Measurements from ENCODE around the gene HIP1. TPM values are rescaled to one million over a fixed set of nuclear protein-coding genes. Genes with fewer than 3 reads are reported as not detected.
A peak's percentile ranks its signal among the peaks of the same experiment; 100 is the strongest.
"Not testable (repeated sequence)": the region's sequence is repeated elsewhere in the genome, so short reads cannot be mapped to it uniquely, and the experiment has no call there.

HIP1 gene
- total RNA-seq, 1 experiment from 2014 or later: 32.0 TPM

GRCh38 chr7:75727881-75728593 lies 10.7 kb downstream of the HIP1 start:
- Histone ChIP-seq H4K20me1 (ENCODE audit: insufficient read depth) (no peaks in the 10 kb centered on the region), H2AFZ (peak overlapping the region; percentile 62), H3K9me3 (ENCODE audit: insufficient read depth, low read depth) (no peaks in the 10 kb centered on the region), H3K36me3 (ENCODE audit: low read depth) (no peaks in the 10 kb centered on the region), H3K27ac (peak overlapping the region; percentile 11; the same call in 1 of the 2 replicates), H3K79me2 (ENCODE audit: low read depth) (no peaks in the 10 kb centered on the region), H3K27me3 (ENCODE audit: insufficient read depth, low read depth) (no peaks in the 10 kb centered on the region), H3K4me2 (peak overlapping the region; percentile 59), H3F3A (ENCODE audit: insufficient read depth, low read depth) (peaks cover 15% of the 10 kb centered on the region), H3K4me3 (no peak overlapping the region; the same call in 1 of the 2 replicates), H3K9me2 (ENCODE audit: insufficient read depth) (no peaks in the 10 kb centered on the region), H3K4me1 (replicated peaks; ENCODE audit: insufficient read depth) (peaks cover 18% of the 10 kb centered on the region)
- BruUV-seq (replicated peaks): TSS peak; percentile 88
- ChIA-PET POLR2A (ENCODE audit: unreplicated experiment) (interaction anchor here (0.6 kb wide), 1 partner anchor 13 kb away, joined by 12 read pairs; no protein-coding TSS in a partner anchor), CTCF (interaction anchor here (0.6 kb wide), 1 partner anchor 24 kb away, joined by 17 read pairs; no protein-coding TSS in a partner anchor)
- intact Hi-C loops (cut with micrococcal nuclease; ENCODE audit: unreplicated experiment): loop anchor here (5.0 kb wide), 1 partner anchor 111 kb away; no protein-coding TSS in a partner anchor
- TF ChIP-seq, protein P1, sequence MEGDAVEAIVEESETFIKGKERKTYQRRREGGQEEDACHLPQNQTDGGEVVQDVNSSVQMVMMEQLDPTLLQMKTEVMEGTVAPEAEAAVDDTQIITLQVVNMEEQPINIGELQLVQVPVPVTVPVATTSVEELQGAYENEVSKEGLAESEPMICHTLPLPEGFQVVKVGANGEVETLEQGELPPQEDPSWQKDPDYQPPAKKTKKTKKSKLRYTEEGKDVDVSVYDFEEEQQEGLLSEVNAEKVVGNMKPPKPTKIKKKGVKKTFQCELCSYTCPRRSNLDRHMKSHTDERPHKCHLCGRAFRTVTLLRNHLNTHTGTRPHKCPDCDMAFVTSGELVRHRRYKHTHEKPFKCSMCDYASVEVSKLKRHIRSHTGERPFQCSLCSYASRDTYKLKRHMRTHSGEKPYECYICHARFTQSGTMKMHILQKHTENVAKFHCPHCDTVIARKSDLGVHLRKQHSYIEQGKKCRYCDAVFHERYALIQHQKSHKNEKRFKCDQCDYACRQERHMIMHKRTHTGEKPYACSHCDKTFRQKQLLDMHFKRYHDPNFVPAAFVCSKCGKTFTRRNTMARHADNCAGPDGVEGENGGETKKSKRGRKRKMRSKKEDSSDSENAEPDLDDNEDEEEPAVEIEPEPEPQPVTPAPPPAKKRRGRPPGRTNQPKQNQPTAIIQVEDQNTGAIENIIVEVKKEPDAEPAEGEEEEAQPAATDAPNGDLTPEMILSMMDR (conservative IDR thresholded peaks at IDR 0.05): no peak
- no peak for TF ChIP-seq EZH2 (IDR thresholded peaks at IDR 0.05; ENCODE audit: low read depth)
- DNase-seq: peak; percentile 57 to 94

GRCh38 chr7:75727351-75727750 lies 11.4 kb downstream of the HIP1 start:
- BruUV-seq (replicated peaks); H3K36me3 ChIP-seq (ENCODE audit: low read depth); DNase-seq; H3K79me2 ChIP-seq (ENCODE audit: low read depth); H4K20me1 ChIP-seq (ENCODE audit: insufficient read depth); H3K9me2 ChIP-seq (ENCODE audit: insufficient read depth); H3K27me3 ChIP-seq (ENCODE audit: insufficient read depth, low read depth); H2AFZ ChIP-seq; H3K4me3 ChIP-seq; H3K9me3 ChIP-seq (ENCODE audit: insufficient read depth, low read depth); H3K27ac ChIP-seq: not testable (repeated sequence)
- peaks cover 18% of the 10 kb centered on the region for H3K4me1 ChIP-seq (replicated peaks; ENCODE audit: insufficient read depth)
- peak overlapping the region; percentile 59; the same call in 1 of the 2 replicates for H3K4me2 ChIP-seq
- H3F3A ChIP-seq (ENCODE audit: insufficient read depth, low read depth): peaks cover 15% of the 10 kb centered on the region
- POLR2A ChIA-PET (ENCODE audit: unreplicated experiment): interaction anchor here (0.6 kb wide), 1 partner anchor 86 kb away, joined by 15 read pairs; no protein-coding TSS in a partner anchor
- CTCF ChIA-PET: interaction anchor here (0.6 kb wide), 1 partner anchor 23 kb away, joined by 17 read pairs; no protein-coding TSS in a partner anchor
- intact Hi-C loops (cut with micrococcal nuclease; ENCODE audit: unreplicated experiment): loop anchor here (5.0 kb wide), 1 partner anchor 110 kb away; no protein-coding TSS in a partner anchor

DNA sequence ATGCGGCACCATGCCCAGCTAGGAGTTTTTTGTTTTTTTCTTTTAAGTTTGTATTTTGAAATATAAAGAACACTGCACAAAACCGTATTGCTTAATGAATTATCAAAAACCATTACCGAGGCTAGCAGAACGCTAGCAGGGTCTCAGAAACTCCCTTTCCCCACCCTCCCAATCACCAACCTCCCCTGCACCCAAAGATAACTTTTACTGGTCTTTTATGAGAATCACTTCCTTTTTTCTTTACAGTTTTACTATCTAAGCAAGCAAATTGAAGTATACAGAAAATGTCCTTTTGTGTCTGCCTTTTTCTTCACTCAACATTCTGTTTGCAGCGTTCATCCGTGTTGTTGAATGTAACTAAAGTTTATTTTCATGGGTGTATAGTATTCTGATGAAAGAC lies 13.4 kb downstream of the HIP1 start:
- no peaks in the 10 kb centered on the region for H3K27me3 ChIP-seq (ENCODE audit: insufficient read depth, low read depth)
- H3K79me2 ChIP-seq (ENCODE audit: low read depth): no peaks in the 10 kb centered on the region
- ChIA-PET POLR2A (ENCODE audit: unreplicated experiment) (no interaction called here), CTCF (interaction anchor here (0.6 to 0.7 kb wide), 2 partner anchors 115 to 154 kb away, joined by 3 to 7 read pairs; no protein-coding TSS in a partner anchor)
- H3K4me2 ChIP-seq: no peak overlapping the region
- H3K4me3 ChIP-seq: no peak overlapping the region
- H3K9me3 ChIP-seq (ENCODE audit: insufficient read depth, low read depth): no peaks in the 10 kb centered on the region
- no peak for TF ChIP-seq EZH2 (IDR thresholded peaks at IDR 0.05; ENCODE audit: low read depth)
- TF ChIP-seq, protein P1 (conservative IDR thresholded peaks at IDR 0.05): no peak
- no peak for DNase-seq
- no TSS peak for BruUV-seq (replicated peaks)
- H3K36me3 ChIP-seq (ENCODE audit: low read depth): no peaks in the 10 kb centered on the region
- H4K20me1 ChIP-seq (ENCODE audit: insufficient read depth): no peaks in the 10 kb centered on the region
- intact Hi-C loops (cut with micrococcal nuclease; ENCODE audit: unreplicated experiment): loop anchor here (5.0 kb wide), 1 partner anchor 108 kb away; no protein-coding TSS in a partner anchor
- peaks cover 18% of the 10 kb centered on the region for H3K4me1 ChIP-seq (replicated peaks; ENCODE audit: insufficient read depth)
- no peaks in the 10 kb centered on the region for H3K9me2 ChIP-seq (ENCODE audit: insufficient read depth)
- H3K27ac ChIP-seq: no peak overlapping the region
- peaks cover 15% of the 10 kb centered on the region for H3F3A ChIP-seq (ENCODE audit: insufficient read depth, low read depth)
- no peak overlapping the region for H2AFZ ChIP-seq

Measured in PC-9 (cell line).